GM18868 (cell line): Measurements from ENCODE around the gene CLEC5A.
"Not testable (repeated sequence)": the region's sequence is repeated elsewhere in the genome, so short reads cannot be mapped to it uniquely, and the experiment has no call there.

Source experiments
- ATAC-seq: cut with Tn5 transposase; IDR thresholded peaks from one replicate; pipeline ENCODE4 v1.9.1; 2021; ENCODE audit warnings: mild to moderate bottlenecking, moderate library complexity; ENCODE audit not compliant: unreplicated experiment

The CLEC5A gene

DNA sequence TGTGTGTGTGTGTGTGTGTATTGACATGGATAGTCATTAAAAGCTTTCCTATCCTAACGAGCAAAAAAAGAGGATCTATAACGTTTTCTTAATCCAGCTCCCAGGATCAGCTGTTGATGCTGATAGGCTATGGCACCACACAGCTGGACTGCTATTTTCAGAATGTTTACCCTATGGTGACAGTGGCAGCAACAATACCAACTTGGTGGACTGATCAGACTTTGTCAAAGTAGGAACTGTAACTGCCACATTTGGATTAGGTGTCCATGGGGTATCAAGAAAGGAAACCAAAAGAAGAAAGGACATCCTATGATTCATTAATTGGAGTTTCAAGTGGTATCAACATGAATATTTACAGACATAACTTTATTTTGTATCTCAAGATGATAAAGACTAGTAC lies 2.7 kb upstream of the CLEC5A start:
- ATAC-seq = no peak

DNA sequence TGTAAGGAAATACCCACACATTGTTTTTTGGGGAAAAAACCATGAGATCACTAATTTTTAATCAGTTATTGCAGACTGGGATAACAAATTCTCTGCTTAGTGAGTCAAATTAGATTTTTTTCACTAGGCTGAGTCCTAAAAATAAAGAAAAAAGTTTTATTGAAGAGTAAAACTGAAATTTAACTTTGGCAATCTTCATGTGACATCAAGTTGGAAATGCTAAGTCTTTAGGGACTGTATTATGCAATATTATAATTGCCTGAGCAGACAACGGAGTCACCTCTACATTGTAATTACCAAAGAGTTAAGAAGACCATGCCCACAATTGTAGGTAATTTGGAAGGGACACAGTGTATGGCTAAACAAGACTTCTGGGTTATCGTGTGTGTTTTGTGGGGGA lies 2.2 kb upstream of the CLEC5A start:
- no peak for ATAC-seq

DNA sequence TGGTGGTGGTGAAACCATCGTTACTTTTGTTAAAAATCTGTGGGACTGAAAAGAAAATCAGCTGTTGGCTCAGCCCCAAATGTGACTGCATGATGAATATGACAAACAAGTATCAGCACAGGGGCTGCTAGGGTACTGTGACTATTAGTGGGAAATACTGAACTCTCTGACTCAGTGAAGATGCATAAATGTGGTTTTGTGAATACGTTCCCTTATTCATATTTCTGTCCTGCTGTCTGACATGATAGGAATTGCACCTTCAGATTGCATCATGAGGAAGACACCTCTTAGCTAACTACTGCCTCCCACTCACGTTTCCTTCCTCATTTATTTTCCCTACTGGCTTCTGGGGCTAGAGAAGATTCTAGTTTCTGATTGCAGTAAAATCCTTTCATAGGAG lies 1.4 kb downstream of the CLEC5A start:
- ATAC-seq = no peak

DNA sequence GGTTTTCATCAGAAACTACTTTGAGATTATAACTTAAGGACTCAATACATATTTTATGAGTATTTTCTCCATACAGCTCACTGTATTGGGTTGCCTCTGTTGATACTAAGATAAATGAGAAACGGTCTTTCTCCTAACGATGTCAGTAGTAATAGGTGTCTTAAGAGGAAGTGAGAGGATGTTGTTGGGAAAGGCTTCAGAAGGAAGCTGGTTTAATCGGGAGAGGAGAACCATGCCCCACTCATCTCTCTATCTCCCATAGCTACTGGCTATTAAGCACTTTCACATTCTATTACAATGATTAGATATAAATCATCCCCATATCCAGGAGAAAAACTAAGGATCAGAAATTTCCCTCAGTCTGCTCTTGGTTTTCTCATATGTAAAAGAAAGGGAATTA lies 2.0 kb downstream of the CLEC5A start:
- ATAC-seq = no peak

DNA sequence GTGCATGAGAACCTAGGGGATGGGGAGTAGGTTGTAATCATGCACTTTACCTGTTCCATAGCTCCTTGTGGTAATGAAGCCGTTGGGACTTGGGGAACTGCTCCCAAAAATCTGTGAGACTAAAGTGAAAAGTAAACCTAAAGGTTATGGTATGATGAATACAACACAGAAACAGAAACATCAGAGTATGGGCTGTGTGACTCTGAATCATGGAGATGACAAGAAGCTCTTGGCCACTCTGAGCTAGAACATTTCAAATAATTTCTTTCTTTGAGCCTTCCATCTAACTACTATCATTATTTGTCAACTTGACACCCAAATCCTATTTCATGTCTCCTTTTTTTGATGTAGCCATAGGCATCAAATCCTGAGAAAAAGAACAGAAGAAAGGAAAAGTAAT lies 2.9 kb downstream of the CLEC5A start:
- no peak for ATAC-seq

DNA sequence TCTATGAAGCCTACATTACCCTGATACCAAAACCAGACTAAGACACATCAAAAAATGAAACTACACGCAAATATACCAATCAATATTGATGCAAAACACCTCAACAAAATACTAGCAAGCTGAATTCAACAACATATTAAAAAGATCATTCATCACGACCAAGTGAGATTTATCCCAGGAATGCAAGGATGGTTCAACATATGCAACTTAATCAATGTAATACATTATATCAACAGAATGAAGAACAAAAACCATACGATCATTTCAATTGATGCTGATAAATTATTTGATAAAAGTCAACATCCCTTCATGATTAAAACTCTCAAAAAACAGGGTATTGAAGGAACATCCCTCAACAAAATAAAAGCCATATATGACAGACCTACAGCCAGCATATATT lies 5.7 kb downstream of the CLEC5A start:
- ATAC-seq = no peak

DNA sequence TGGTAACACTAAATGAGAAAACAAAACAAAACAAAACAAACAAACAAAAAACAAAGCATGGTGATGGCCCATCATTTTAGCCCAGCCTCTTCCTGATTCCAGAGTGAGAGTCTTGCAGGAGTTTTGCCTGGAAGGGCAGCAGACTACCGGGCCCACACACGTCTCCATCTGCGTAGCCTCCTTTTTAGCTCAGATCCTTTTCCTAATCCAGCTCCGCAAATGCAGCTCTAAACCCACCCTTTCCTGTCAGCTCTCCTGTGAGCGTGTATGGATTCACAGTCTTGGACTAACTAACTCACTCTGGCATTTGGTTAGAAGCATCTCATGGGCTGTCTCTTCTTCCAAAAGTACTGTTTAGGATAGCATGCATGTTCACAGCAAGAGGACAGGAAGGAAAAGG lies 16.6 kb downstream of the CLEC5A start:
- no peak for ATAC-seq

DNA sequence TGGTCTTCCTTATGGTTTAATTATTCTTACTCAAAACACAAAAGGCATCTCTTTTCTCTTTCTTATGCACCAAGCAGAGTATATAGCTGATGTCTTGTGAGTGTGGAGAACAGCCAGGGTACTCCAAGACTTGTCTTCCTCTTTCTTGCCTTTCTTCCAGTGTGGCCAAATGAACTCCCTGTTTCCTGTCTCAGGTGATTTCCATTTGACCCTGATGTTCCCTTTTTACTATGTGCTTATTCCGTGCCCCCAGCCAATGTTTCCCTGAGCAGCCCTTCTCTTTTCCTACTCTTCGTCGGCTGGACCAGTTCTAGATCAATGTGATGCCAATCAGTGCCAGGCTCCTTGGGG lies 18.0 kb downstream of the CLEC5A start:
- no peak for ATAC-seq

DNA sequence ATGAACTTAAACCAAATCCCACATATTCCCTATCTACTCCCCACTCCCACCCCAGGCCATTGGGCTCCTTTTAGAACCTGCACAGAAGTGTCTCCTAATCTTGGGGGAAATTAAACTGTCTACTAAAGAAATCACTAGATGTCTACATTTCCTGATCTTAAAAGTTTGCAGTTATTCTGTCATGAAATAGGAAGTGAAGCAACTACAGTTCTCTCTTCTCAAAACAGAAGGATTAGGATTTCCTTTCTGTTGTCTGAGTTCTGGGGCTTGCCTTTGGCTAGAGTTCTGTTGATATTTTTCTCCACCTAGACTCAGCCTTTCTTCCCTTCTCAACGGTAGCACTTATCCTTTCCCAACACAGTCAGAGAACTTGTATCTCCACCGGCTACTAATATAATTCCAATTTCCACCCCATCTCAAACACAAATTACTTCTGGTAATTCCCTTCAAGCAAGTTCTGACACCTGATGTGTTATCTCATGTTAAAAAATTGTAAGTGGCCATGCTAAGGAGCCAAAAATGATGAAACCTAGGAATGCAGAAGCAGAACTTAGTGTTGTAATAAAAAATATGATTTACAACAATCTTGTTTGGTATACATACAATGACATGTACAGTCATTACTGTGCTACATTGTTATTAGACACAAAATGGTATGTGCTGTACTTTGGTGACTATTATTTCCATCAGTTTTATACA lies 18.5 kb downstream of the CLEC5A start:
- no peak for ATAC-seq

DNA sequence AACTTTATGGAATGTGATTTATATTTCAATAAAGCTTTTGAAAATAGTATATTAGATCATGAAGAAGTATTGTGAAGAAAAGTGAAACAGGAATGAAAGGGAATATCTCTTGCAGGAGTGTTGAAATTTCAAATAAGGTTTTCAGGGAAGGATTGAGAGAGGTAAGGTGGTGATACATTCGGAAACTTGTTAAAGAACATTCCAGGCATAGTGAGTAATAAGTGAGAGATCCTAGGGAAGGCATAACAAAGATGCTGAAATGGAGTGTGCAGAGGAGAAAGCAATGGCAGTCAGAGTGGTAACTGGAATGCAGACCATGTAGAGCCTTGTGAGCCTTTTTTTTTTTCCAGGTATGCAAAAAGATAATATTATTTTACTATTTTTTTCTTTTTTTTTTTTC lies 26.5 kb downstream of the CLEC5A start:
- ATAC-seq = no peak

DNA sequence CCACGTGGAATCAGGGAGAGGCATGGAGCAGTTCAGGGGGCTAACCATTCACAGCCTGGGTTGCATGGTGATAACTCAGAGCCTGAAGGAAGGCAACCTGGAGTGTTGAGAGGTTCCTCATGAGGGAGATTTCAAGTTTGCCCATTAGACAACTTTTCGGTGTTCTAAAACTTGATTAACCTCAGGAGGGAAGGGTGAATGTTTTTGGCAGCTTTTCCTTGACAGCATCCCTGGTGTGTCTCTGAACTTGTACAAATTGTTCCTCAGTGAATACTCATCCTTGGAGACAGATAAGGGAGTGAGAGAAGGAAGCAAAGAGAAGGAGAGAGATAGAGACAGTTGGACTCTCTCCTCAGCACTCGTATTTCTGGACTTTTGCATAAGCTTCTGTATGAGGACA lies 30.7 kb downstream of the CLEC5A start, which contains the start of gene OR9A4:
OR9A4 (plus strand) TSS at position 301 of the 400 bp plus-strand sequence. CDS start 2,477 bp downstream, outside the sequence.
- ATAC-seq = no peak

DNA sequence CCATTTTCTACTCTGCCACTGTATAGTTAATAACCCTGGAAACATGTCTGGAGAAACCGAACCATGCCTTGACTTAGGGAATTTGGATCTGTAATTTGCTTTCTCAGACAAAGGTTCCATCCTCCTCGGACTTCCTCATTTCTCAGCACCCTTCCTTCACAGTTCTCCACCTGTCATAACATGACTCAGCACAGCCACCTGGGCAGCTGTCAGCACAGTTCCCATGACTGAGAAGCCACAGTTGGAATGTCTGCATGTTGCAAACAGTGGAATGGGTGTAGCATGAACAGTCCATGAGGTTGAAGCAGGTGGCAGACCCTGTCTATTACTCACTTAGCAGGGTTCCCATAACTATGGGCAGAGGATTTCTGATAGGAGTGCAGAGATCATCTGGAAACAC lies 31.2 kb downstream of the CLEC5A start:
- peak; percentile 63 for ATAC-seq

DNA sequence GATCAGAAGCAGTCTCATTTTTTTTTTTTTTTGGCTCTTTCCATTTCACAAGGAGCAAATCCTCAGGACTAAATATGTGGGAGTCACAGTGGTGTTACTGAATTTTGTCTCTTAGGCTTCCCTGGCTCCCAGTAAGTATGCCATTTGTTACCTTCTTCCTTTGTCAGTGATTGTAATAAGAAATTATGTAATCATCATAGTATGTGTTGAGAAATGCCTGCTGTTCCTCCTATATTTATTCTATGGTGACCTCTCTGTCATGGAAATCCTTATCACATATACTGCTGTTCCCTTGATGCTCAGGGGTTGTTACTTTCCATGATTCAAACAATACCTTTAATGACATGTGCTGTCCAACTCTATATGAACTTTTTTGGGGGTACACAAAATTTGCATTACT lies 35.4 kb downstream of the CLEC5A start:
- no peak for ATAC-seq

DNA sequence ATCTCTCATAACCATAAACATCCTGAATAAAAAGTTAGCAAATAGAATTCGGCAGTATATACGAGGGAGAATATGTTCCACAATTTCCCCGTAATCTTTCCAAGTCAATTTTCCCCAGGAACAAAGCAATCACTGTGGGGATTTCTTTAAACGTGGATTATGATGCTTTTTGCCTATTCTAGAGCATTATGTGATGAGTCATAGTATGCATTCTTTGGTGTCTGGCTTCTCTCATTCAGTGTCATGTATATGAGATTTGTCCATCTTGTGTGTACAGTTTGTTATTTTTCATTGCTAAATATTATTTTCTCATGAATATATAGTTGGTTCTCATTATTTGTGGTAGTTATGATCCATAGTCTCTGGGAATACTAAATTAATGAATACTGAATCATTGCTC lies 40.5 kb downstream of the CLEC5A start:
- ATAC-seq = no peak

DNA sequence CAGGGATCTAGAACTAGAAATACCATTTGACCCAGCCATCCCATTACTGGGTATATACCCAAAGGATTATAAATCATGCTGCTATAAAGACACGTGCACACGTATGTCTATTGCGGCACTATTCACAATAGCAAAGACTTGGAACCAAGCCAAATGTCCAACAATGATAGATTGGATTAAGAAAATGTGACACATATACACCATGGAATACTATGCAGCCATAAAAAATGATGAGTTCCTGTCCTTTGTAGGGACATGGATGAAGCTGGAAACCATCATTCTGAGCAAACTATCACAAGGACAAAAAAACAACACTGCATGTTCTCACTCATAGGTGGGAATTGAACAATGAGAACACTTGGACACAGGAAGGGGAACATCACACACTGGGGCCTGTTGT lies 47.4 kb downstream of the CLEC5A start:
- not testable (repeated sequence) for ATAC-seq

DNA sequence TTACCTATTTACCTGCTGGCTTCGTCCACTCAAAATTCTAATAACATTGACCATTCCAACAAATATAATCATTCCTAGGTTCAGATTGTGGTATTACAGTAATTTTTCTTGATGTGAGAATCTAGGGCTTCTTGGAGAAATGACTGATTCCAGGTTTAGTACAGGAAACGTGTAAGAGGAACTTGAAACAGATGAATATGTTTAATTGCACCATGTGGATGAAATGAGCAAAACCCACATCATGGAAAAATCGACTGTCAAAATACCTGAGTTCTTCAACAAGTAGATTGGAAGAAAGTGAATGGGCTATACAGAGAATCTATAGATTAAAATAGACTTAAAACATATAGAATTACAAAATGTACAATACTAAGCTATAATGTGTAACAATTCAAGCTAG lies 55.4 kb downstream of the CLEC5A start:
- ATAC-seq = no peak

DNA sequence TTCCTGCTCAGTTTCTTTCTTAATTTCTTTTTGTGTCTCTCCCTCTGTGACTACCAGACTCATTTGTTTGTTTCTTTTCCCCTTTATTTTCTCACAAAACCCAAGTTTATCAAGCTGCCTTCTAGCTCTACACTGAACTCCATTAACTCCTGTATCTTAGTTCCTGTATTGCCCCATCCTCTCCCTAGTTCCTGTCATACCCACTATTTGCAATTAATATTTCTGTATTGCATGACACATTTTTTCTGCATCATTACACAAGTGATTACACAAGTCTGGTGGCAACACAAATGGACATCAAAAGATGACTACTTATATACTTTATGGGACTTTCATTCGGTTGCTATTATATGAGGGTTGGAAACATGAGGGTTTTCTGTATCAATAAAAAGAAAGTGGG lies 57.5 kb downstream of the CLEC5A start:
- no peak for ATAC-seq

DNA sequence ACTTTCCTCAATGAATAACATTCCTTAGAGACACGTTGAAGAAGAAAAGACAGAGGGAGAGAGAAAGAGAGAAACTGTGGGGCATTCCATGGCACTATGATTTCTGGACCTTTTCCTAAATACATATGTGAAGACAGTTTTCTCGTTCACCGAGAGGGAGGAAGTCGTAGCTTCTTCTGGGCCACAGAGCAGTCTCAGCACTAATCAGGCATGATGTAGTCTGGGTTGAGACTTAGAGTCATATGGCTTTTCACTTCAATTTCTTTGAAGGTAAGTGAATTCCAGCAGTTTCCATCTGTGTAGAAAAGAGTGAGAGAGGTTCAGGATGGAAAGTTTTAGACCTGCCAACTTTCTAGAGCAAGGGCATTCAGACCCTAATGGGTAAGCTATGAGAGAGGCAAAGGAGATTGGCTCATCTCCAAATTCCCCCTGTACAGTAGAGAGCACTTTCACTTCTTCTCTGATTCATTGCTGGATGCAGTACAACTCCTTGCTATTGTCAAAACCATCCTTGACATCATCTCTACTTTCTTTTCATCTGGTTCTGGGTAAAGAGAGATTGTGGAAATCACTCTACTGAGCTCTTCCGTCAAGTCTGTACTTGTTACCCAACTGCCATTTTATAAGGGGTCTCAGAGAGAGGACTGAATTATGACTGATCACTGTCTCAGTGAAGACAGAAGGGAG lies 62.1 kb downstream of the CLEC5A start:
- peak; percentile 96 for ATAC-seq

DNA sequence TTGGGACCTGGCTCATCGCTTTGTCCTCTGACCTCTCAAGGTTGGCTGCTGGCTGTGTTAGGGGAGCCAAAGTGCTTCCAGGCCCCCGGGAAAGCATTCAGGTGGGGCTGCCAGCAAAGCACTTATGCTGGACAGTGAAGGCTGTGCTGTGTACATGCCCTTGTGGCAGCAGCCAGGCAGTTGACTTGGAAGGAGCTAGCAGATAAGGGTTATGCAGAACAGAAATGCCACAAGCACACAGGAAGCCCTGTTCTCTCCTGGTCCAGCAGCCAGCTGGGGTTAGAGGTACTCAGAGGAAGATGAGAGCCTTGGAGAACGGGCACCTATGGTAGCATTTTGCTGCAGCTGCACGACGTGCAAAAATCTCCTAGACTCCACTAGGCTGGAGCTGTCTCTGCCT lies 65.8 kb downstream of the CLEC5A start:
- no peak for ATAC-seq

DNA sequence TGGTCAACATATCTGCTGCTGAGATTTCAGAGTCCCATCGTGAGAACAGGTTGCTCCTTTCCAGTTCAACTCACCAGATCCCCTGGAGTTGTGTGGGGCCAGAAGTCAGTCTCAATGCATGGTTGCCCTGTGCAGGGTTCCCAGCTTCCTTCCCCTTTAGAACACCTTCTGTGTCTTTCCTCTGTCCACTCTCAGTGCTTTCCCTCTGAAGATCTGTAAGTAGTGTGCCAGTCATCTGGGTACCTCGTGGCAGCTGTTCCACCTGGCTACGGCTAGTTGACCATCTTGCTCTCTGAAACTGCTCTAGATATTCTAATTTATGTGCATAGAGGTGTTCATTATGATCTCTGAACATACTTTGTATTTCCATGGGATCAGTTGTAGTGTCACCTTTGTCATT lies 69.4 kb downstream of the CLEC5A start:
- ATAC-seq = no peak
